ENCODE results near the gene PDE11A. TPM values are rescaled to one million over a fixed set of nuclear protein-coding genes. Genes with fewer than 3 reads are reported as not detected.

Gene PDE11A
- total RNA-seq, 1 donor from 2014 or later: not detected

DNA sequence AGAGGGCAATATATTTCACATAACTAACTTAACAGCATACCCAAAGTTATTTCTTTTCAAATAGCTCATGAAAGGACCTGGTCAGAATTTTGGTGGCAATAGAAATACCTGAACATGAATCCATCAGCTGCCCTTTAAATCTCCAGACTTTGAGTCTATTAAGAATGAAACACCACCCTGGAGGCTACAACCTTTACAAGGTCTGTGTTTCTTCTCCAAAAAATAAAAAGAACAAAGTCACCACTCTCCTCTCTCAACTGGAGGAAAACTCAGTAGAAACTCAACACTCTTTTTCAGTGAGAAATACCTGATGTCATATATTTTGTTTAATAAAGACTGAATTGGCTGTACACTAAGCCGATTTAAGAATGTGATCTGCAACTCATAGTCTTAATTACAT lies 475.7 kb downstream of the PDE11A start:
- POLR2A ChIA-PET: no interaction called here
- CTCF ChIA-PET: no interaction called here
- intact Hi-C loops (cut with micrococcal nuclease): no loop called here

DNA sequence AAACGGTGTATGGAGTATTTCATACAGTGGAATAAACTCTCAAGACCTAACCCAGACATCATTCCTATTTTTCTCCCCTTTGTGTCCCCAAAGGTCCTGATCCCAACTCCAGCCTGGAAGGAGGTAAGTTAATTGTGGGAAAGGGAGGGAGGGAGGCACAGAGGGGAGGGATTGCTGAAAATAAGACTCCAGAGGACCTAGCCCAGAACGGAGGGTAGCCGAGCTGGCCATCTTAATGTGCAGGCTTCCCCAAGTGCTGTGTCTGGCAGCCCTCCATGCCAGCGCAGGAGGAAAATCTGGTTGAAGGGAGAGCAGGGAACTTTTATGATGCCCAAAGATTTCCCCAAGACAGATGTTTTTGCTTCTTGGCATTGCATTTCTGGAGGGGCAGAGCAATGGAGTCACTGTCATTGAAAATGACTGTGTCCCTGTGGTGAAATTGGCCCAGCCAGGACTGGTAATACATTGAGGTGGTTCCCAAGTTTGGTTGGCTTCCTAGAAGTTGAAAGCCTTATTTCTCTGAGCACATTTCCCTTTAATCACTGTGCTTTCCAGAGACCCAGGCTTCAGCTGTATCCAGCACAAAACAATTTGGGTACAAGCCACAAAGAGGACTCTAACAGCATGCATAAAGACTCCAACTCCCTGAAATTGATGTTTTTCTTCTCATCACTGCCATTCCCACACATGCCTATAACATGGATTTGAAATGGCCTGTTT lies 477.3 kb downstream of the PDE11A start:
- Mint-ChIP-seq H3K36me3 (ENCODE audit: low read depth) (no peaks in the 10 kb centered on the region), H3K4me3 (no peak overlapping the region), H3K27ac (no peak overlapping the region), H3K9me3 (peaks cover 6% of the 10 kb centered on the region), H3K27me3 (peaks cover 2% of the 10 kb centered on the region), H3K4me1 (no peaks in the 10 kb centered on the region)
- DNase-seq (no peak), ATAC-seq (ENCODE audit: low read depth) (no peak)
- ChIA-PET POLR2A (no interaction called here), CTCF (no interaction called here)
- TF ChIP-seq, protein P1, sequence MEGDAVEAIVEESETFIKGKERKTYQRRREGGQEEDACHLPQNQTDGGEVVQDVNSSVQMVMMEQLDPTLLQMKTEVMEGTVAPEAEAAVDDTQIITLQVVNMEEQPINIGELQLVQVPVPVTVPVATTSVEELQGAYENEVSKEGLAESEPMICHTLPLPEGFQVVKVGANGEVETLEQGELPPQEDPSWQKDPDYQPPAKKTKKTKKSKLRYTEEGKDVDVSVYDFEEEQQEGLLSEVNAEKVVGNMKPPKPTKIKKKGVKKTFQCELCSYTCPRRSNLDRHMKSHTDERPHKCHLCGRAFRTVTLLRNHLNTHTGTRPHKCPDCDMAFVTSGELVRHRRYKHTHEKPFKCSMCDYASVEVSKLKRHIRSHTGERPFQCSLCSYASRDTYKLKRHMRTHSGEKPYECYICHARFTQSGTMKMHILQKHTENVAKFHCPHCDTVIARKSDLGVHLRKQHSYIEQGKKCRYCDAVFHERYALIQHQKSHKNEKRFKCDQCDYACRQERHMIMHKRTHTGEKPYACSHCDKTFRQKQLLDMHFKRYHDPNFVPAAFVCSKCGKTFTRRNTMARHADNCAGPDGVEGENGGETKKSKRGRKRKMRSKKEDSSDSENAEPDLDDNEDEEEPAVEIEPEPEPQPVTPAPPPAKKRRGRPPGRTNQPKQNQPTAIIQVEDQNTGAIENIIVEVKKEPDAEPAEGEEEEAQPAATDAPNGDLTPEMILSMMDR (IDR thresholded peaks at IDR 0.05): no peak
- intact Hi-C loops (cut with micrococcal nuclease): no loop called here

More for the DNA sequence above, 475.7 kb downstream of the PDE11A start:
- Mint-ChIP-seq H3K4me3 (no peak overlapping the region), H3K27ac (no peak overlapping the region), H3K4me1 (no peaks in the 10 kb centered on the region), H3K36me3 (ENCODE audit: low read depth) (no peaks in the 10 kb centered on the region), H3K27me3 (peaks cover 2% of the 10 kb centered on the region), H3K9me3 (peaks cover 6% of the 10 kb centered on the region)
- TF ChIP-seq, protein P1 (IDR thresholded peaks at IDR 0.05): no peak
- DNase-seq (no peak), ATAC-seq (ENCODE audit: low read depth) (no peak)

DNA sequence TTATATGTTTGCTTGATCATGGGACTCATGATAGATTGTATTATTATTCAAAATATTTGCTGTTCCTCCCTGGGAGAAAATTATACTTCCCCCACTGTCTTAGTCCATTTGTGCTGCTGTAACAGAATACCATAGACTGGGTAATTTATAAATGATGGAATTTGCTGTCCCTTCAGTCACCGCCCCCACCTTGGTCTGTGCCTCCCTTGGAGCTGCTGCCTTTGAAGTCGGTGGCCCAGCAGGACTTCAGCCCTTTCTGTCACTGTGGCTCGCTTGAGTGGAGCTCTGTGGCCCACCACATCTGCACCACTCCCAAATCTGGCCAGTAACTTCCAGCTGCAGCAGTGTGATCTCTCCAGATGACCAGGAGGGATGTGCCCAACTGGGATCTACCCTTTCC lies 479.2 kb downstream of the PDE11A start:
- no peak for DNase-seq
- ChIA-PET POLR2A (no interaction called here), CTCF (interaction anchor here (1.1 kb wide), 1 partner anchor 11 kb away, joined by 3 read pairs; no protein-coding TSS in a partner anchor)
- ATAC-seq (ENCODE audit: low read depth): no peak
- Mint-ChIP-seq H3K4me1 (no peaks in the 10 kb centered on the region), H3K27ac (no peak overlapping the region), H3K27me3 (peaks cover 2% of the 10 kb centered on the region), H3K9me3 (no peaks in the 10 kb centered on the region), H3K4me3 (no peak overlapping the region), H3K36me3 (ENCODE audit: low read depth) (no peaks in the 10 kb centered on the region)
- TF ChIP-seq, protein P1 (IDR thresholded peaks at IDR 0.05): no peak
- intact Hi-C loops (cut with micrococcal nuclease): no loop called here

DNA sequence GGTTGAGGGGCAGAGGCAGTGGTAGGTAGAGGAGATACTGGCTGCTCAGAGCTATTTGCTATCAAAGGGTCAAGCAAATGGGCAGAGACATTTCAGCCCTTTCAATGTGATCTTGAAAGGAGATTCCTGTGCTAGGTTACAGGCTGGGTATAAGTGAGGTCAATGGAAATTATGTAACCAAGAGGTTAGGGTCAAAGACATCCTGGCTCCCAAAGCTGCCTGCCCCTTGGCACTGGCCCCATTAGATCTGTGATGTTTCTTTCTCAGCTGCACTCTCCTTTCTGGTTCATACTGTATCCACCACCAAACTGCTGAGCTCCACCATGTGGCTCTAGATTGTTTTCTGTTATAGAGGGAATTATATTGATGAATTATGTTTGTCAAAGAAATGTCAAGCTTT lies 479.6 kb downstream of the PDE11A start:
- POLR2A ChIA-PET: no interaction called here
- H3K36me3 Mint-ChIP-seq (ENCODE audit: low read depth): no peaks in the 10 kb centered on the region
- no peak overlapping the region for H3K4me3 Mint-ChIP-seq
- no peak overlapping the region for H3K27ac Mint-ChIP-seq
- TF ChIP-seq, protein P1 (IDR thresholded peaks at IDR 0.05): no peak
- DNase-seq: no peak
- no peak for ATAC-seq (ENCODE audit: low read depth)
- intact Hi-C loops (cut with micrococcal nuclease): no loop called here
- H3K4me1 Mint-ChIP-seq: no peaks in the 10 kb centered on the region
- no peaks in the 10 kb centered on the region for H3K9me3 Mint-ChIP-seq
- H3K27me3 Mint-ChIP-seq: peaks cover 2% of the 10 kb centered on the region
- CTCF ChIA-PET: interaction anchor here (1.1 kb wide), 1 partner anchor 11 kb away, joined by 3 read pairs; no protein-coding TSS in a partner anchor

DNA sequence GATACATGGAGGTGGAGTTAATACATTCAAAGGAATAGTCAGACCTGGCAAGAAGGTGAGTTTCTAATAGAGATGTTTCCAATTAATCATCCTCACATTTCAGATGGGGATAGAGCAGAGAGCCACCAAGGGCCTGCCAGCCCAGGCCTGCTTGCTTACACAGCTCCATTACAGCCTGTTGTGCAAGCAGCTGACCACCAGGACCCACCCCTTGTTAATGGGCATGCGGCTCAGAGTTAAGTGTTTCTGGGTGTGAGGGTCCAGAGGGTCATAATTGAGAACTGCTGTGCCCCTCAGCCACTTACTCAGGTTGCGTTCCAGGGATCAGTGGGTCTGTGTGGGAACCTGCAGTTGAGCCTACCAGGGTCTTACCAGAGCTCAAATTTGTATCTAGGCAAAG lies 480.2 kb downstream of the PDE11A start:
- ATAC-seq (ENCODE audit: low read depth) (no peak), DNase-seq (no peak)
- H3K4me1 Mint-ChIP-seq: no peaks in the 10 kb centered on the region
- ChIA-PET POLR2A (no interaction called here), CTCF (no interaction called here)
- H3K9me3 Mint-ChIP-seq: no peaks in the 10 kb centered on the region
- TF ChIP-seq, protein P1 (IDR thresholded peaks at IDR 0.05): no peak
- peaks cover 2% of the 10 kb centered on the region for H3K27me3 Mint-ChIP-seq
- intact Hi-C loops (cut with micrococcal nuclease): no loop called here
- no peak overlapping the region for H3K27ac Mint-ChIP-seq
- H3K4me3 Mint-ChIP-seq: no peak overlapping the region
- H3K36me3 Mint-ChIP-seq (ENCODE audit: low read depth): no peaks in the 10 kb centered on the region
